ENCODE measurements around the gene DRAM2.

The DRAM2 gene

DNA sequence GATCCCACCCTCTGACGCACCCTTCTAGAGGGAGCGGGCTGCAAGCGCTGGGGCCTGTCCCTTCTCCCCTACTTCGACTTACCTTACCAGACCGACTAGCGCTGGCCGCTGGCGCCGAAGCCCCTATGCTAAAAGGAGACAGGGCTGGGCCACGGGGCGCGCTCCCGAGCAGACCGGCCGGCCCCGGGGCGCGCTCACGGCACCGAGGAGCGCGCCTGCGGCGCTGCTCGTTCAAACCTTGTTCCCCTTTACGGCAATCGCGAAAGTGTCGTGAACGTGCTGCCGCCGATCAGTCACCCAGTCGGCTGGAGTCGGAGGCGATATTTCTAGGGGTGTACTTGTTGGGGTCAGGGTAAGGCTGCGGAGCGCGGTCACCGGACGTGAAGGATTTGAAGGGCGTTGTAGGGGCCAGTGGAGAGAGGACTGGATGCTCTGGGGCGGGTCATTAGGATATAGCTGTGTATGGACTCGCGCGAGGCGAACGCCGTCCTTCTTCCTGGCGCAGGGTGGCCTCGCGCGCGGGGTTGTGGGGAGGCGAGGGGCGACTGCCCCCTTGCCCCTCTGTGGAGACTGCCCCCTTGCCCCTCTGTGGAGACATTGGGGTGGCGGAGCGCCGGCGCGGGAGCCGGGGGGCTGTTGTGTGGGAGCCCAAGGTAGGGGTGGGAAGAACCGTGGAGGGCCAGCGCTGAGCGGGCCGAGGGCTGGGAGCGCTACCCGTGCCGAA is at the start of gene DRAM2, which contains the start of gene CEPT1:
DRAM2 (minus strand) TSS at position 138 of the 724 bp plus-strand sequence. CDS start 8,539 bp downstream, outside the sequence.
CEPT1 (plus strand) TSS at position 268 of the 724 bp plus-strand sequence. CDS start 7,492 bp downstream, outside the sequence.
- peak; percentile 93 for DNase-seq

DNA sequence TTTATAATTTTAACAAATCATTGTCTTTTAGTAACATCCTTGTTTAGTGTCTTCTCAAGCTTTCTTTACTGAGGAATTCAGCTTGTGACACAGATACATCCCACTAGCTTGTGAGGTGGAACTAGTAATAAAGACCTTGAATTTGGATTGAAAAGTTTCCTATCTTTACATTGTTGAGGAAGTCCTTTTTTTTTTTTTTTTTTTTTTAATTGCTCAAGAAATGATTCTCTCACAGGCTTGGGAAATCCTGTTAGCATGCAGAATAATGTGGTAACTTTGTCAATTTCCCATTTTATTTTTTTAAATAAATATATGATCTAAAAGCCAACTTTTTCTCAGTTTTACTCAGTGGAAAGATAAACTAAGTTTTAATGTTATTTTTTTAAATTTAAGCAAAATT is 44.8 kb upstream of the DRAM2 start:
- no peak for DNase-seq

DNA sequence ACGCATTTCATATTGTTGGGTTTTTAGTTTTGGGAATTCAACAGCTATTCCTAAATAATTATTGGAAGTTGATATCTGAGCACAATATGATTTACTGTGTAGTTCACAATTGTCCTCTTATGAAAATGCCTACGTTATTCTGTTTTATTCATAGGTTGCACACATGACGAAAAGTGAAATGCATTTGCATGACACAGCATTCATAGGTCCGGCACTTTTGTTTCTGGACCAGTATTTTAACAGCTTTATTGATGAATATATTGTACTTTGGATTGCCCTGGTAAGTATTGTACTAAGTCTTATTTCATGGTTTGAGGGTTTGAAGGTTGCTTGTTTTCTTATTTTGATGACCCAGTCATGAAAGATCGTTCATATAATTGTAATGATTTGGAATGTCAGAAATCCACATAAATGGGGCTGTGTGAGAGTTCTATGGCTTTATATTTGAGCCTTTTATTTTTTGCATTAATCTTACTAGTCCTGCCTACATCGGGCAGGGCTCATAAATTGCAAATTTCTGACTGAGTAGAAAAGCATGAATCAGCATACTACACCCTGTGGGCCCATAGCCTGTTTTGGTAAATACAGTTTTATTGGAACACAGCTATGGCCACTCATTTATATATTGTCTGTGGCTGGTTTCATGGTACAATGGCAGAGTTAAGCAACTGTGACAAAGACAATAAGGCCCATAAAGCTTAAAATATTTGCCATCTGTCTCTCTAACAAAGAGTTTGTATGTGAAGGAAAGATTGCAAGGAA is 43.6 kb upstream of the DRAM2 start:
- no peak for DNase-seq

DNA sequence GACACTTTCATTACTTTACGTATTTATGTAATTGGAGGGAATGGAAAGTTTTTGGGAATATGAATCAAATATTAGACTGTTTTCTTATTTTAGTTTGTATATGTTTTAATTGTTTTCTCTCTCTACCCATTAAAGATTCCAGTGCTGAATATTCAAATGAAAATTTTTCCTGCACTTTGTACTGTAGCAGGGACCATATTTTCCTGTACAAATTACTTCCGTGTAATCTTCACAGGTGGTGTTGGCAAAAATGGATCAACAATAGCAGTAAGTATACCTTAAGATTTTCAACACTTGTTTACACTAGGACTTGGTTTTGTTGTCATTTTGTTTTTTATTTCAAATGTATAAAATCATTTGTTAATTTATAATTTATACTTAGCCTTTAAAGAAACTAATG is 42.2 kb upstream of the DRAM2 start:
- DNase-seq: no peak

DNA sequence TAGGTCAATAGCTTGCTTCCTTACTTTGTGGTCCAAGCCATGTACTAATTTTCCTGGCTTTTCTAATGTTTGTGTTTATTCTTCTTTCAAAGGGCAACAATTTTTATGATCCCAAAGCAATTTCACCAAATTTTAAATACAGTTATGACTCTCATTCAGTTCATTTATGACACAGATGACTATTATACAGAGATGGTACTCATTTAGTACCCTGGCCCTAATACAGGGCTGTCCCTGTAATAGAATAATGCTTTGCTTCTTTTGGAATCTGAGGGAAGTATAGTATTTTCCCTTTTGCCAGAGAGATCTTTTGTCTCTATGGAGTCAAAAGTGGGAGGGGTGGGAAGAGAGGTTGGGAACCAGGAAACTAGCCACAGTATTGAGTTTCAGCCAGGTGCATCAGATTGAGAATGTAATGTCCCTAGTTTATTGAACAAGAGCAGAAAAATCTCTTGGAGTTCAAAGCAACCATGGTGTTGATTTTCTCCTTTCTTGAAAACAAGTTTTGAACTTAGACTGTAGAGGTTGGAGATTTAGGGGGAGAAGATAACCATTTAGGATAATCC is 40.2 kb upstream of the DRAM2 start:
- DNase-seq: no peak

DNA sequence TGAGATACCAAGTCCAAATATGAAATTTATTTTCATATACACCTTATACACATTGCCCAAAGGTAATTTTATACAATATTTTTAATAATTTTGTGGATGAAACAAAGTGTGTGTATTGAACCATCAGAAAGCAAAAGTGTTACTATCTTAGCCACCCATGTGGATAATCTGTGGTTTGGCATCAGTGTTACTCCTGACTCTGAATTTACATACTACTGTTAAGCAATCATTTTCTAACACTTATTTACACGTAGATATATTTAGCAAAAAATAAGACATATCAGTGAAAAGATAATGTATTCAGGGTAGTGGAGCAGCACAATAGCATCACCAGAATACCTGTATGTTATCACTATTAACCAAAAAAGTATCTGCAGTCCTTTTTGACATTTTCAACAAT is 36.8 kb upstream of the DRAM2 start:
- no peak for DNase-seq

DNA sequence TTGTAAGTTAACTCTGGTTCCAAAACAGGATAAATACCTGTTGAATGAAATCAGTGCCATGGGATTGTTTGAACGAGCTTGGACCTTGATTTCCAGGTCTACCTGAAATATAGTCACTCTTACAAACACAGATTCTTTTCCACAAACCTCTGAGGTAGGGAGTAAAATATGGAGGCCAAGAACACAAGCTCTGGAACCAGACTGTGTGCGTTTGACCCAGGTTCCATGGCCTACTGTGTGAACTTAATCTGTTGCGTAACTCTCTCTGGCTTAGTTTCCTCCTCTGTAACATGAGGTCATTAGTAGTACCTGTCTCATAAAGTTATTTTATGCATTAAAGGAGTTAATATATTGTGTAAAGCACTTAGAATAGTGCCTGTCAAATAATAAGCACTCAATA is 35.5 kb upstream of the DRAM2 start:
- DNase-seq: no peak

DNA sequence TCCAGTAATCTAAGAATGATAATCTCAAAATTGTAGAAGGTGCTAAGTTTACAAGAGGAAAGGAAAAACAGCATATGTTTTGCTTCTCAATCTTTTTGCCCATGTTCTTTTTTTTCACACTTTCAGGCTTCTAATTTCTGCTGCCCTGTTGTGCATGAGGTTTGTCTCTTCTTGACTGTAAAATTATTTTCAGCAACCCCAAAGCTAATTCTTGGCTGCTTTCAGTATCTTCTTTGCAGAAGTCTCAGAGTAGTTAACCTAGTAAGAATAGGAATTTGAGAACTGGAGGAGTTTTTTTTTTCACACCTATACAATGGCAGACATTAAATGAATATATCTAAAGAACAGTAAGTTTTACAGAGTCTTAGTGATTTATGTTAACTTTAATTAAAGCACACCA is 34.2 kb upstream of the DRAM2 start:
- no peak for DNase-seq

DNA sequence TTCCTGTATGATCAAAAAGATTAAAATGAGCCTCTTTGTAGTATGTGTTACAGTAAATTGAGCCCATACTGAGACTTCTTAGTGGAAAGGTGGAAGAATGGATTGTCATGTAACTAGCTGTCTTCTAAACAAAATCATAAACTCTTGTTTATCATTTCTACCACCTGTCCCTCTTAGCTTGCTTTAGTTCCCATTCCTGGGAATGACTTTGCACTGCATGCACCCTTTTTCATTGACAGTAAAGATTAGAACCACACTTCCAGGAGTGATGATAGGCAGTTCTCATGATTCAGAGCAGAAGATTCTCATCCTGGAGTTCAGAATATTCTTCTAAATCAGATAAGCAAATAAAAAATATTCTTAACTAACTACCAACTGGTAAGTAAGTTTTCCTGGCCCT is 32.6 kb upstream of the DRAM2 start:
- DNase-seq: no peak

DNA sequence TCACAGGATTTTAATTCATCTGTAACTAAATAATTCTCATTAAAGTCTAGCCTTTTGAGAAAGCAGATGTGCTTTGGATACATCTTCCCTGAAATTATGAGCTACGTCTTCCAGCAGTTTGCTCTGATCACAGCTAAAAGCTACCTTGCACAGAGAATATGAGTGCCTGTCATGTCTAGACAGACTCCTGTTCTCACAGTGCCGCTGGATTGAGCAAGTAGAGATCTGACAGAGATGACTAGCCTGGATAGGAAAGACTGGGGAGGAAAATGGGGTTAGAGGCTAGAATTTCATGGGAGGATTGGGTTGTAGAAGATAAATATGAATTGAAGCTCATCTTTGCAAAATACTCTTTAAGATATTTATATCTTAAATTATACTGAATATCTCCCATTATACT is 24.3 kb upstream of the DRAM2 start:
- DNase-seq: no peak

DNA sequence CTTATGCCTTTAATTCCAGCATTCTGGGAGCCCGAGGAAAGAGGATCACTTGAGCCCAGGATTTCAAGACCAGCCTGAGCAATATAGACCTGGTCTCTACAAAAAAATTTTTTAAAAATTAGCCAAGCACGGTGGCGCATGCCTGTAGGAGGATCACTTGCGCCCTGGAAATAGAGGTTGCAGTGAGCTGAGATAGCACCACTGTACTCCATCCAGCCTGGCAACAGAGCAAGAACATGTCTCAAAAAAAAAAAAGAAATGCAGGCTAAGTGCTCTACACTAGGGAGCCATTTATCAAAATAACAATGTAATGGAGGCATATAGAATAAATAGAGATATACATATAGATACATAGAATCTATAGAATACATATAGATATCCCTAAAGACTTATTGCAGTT is 23.5 kb upstream of the DRAM2 start:
- no peak for DNase-seq

DNA sequence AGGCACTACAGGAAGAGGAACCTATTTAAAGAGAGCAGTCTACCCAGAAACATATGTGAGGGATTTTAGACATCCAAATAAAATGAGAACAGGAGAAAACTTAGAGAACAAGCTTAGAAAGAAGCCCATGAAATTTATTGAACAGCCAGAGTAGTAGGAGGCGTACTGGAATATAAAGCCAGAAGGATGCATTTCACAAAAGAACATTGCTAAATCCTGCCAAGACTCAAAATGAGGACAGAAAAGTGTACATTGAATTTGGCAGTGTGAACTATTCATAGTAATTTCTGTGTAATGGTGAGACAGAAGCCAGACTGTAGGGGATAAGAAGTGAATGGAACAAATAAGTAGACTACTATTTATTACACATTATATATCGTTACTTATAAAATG is 22.6 kb upstream of the DRAM2 start:
- no peak for DNase-seq

DNA sequence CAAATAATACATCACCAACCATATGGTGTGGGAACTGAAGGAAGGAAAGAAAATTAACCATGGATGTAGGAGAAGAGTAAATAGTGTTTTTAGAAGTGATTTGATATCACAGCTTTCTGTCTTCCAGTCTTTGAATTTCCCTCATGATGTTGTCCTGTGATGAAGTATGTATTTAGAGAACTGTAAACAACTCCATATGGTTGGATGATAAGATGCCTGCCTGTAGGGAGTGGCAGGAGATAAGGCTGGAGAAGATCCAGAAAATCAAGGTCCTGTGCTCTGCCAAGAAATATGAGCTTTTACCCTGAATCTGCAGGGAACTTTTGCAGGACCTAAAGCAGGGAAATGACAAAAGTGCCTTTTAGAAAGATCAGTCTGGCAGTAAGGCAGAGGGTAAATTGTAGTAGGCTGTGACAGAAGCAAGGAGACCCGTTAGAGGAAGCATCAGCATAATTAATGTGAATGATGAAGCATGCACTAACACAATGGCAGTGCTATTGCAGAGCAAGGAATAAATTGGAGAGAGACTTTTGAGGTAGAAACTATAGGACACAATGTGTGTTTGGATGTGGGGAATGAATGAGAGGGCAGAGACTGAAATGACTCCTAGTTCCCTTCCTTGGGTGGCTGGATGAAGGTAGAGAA is 22.1 kb upstream of the DRAM2 start:
- no peak for DNase-seq

DNA sequence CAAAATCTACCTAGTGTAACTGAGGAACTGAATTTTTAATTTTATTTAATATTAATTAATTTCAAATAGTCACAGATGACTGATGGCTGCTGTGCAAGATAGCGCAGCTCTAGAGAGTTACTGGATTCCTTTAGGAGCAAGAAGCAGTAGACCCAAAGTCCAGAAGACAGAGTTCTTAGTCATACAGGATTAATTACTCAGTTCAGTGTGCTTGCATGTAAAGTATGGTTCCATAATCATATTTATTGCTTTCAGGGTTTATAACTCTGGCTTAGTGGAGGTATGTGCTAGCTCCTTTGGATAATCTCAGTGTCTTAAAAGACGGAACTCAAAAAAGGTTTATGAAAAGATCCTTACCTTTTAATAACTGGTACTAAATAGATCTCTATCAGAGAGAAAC is 17.5 kb upstream of the DRAM2 start:
- DNase-seq: no peak

DNA sequence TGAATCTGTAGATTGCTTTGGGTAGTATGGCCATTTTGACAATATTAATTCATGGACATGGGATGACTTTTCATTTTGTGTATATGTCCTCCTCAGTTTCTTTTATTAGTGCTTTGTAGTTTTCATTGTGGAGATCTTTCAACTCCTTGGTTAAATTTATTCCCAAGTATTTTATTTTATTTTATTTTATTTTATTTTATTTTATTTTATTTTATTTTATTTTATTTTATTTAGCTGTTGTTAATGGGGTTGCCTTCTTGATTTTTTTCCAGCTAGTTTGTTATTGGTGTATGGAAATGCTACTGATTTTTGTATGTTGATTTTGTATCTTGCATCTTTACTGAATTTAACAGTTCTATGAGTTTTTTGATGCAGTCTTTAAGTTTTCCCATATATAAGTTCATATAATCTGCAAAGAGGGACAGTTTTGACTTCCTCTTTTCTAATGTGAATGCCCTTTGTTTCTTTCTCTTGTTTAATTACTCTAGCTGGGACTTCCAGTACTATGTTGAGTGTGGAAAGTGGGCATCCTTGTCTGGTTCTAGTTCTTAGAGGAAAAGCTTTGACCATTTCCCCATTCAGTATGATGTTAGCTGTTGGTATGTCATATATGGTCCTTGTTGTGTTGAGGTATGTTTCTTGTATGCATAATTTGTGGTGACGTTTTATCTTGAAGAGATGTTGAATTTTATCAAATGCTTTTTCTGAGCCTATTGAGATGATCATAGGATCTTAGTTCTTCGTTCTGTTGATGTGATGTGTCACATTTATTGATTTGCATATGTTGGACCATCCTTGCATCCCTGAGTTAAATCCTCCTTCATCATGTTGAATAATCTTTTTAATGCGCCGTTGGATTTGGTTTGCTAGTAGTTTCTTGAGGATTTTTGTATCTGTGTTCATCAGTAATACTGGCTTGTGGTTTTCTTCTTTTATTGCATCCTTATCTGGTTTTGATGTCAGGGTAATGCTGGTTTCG is 14.4 kb upstream of the DRAM2 start:
- DNase-seq: no peak

DNA sequence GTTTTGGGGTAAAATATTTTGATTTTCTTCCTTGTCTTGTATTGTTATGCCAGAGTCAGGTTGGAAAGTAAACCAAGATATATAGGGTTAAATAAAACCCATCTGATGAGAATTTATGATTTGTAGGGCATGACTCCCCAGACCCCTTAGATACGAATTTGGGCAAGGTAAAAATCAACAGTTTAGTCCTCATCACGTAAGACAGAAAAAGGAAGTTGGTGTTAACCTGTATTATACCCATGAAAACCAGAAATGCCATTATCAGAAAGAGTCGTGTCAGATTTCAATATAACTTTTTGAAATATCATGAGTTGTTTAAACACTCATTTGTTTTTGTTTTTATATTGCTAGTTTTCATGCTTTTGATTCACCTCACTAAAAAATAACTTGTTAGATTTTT is 11.9 kb upstream of the DRAM2 start:
- DNase-seq: no peak

DNA sequence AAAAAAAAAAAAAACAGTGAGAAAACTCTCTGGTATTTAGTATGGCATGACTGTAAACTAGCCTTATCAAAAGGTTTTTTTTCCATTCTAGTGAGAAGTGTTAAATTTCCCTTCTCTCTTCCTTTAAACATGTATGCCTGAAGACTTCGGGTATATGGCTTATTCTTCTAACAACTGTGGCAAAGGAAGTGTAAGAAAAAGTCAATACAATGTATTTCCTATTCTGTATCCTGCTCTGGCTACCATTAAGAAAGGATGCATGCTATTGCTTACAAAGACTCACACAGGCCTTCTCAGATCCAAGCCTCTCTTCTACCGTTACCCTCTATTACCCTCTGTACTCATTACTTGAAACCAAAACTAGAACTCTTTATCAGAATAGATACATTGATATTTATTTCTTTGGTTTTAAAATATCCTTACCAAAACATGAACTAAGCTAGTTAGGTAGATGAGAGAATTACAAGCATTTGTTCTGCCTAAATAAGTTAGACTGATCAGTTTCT is 8.5 kb upstream of the DRAM2 start:
- no peak for DNase-seq

DNA sequence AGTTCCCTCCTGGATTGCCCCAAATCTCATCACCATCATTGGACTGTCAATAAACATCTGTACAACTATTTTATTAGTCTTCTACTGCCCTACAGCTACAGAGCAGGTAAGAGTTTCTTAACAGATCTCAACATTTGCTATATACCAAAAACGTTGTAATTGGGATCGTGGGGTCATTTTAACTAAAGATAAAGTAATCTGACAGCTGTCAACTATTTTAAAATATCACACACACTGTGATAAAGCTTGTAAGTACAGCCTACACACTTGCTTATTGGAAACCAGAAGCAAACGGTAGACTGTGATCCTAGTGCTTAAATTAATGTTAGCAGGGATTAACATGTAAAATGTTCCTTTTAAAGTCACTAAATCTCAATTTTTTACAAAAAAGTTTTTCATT is 8.1 kb upstream of the DRAM2 start:
- no peak for DNase-seq

DNA sequence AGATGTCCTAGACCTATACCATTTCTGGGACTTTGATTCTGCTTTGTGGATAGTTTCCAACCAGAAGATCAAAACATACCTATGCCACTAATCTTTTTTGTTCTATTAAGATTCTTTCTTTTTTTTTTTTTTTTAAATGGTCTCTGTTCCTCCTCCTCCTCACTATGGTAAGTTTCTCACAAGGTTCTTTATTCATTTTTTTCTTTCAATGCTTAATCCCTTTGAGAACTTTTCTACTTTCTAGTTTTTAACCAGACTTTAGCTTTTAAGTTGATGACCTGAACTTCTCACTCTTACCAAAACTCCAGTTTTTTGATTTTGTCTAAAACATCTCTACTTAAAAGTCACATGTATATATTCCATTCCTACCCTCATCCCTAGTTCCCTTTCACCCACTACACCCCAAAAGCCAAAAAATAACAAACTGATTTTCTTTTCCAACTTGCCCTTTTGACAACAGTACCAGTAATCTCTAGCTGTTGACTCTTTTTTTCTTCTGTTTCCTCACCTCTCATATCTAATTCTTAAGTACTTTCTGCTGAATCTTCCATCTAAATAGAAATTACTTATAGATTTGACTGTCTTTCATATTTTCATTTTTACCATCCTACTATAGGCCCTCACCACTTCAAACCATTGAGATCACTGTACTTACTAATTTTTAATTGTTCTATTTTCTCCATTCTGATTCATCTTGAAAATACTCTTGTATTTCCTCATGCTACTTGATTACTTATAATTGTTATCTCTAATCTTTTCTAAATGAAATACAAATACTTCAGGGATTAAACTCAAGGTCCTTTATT is 6.3 kb upstream of the DRAM2 start:
- DNase-seq: no peak

DNA sequence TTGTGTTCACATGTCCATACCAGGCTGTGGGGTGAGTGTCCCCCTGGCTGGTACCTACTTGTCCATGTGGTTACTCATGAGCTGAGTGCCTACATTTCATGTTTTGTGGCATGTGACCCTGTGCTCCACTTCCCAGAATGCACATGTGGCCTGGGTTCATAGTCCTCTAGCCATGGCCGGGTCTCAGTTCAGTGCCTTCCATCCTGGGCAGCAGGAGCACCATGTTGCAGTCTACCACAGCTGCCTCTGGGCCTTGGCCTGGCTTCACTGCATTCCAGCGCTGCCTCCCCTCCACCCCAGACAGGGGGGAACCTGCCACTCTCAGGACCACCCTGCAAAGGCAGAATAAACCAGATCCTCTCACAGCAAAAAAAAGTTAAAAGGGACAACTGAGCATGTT is 5.6 kb upstream of the DRAM2 start:
- no peak for DNase-seq

DNA sequence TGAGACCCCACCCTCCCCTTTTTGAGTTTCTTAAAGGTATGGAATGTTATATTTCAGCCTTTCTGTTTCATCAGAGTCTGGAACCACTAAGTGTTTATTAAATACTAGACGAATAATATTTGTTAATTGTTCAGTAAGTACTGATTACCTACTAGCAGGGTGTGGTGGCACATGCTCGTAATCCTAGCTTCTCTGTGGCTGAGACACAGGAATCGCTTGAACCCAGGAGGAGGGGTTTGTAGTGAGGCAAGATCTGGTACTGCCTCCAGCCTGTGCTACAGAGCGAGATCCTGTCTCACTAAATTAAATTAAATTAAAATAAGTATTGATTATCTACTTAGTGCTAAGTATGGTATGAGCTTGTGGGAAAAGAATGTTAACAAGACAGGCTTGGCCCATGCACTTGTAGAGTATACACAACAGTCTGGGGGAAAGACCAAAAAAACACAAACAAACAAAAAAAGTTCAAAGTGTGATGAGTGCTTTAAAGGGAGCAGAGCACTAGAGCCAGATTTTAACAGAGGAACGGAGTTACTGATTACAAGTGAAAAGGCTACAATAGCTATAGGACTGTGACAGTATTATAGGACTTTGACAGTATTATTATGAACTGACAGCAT is 2.6 kb upstream of the DRAM2 start:
- no peak for DNase-seq
